VCaP (cell line): ENCODE results near the gene SLC39A13.

Experiments
- H3K27ac ChIP-seq: fragments of 450-650 bp; 2 replicates; pipeline ENCODE4 v1.5.1; 2017
- CTCF ChIP-seq: fragments of 450-650 bp; conservative IDR thresholded peaks from 2 replicates; pipeline ENCODE4 v1.5.1; 2017; ENCODE audit warnings: mild to moderate bottlenecking, moderate library complexity

Gene SLC39A13

GRCh38 chr11:47407746-47408590 is at the start of gene SLC39A13:
Gene SLC39A13 (plus strand): TSS chr11:47408590. CDS start chr11:47410095, 1,505 bp downstream.
- peak within 1 kb of the TSS; percentile 83 for H3K27ac ChIP-seq
- TF ChIP-seq CTCF: peak; percentile 83

- TF ChIP-seq CTCF: no peak
- H3K27ac ChIP-seq: no peak overlapping the region
Measured at GRCh38 chr11:47358731-47359051, 49.7 kb upstream of the SLC39A13 start.

GRCh38 chr11:47359162-47359561 is 49.2 kb upstream of the SLC39A13 start:
- no peak overlapping the region for H3K27ac ChIP-seq
- no peak for TF ChIP-seq CTCF

GRCh38 chr11:47359586-47359985 is 48.8 kb upstream of the SLC39A13 start:
- H3K27ac ChIP-seq: no peak overlapping the region
- TF ChIP-seq CTCF: no peak

GRCh38 chr11:47360341-47360740 is 48.0 kb upstream of the SLC39A13 start:
- H3K27ac ChIP-seq: no peak overlapping the region
- no peak for TF ChIP-seq CTCF

DNA sequence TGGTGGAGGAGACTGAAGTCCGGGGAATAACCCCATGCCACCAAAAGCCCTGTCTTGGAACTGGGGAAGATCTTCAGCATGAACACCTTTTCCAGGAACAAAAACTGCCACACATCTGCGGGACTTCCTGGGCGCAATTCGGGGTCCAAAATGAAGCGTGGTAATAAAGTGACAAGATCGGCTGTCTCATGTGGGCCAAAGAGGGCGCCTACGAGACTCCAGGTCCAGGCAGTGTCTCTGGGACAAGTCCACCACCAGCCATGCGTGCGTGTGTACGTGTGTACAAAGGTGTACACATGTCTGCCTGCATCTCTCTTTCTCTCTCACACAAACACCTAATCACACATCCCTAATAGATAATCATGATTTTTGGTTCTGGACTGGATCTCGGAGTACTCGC is 47.0 kb upstream of the SLC39A13 start:
- TF ChIP-seq CTCF: no peak
- no peak overlapping the region for H3K27ac ChIP-seq

DNA sequence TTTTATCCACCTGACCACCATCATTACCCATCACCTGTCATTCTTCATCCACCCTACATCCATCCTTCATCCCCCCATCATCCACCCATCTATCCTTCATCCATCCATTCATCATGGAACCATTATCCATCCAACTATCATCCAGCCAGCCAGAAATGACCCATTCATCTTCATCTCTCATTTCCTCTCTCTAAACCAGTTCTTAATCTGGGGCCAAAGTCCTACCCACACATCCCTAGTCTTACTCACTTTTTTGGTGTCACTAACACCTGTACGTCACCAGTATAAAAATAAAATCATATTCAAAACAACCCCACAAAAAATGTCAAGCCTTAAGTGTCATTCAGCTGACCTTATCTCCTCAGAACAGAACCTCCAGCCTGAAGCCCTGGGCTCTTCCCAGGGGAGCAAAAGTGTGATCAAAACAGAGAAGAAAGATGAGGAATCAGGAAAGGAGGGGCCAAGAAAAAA is 42.3 kb upstream of the SLC39A13 start:
- no peak overlapping the region for H3K27ac ChIP-seq
- TF ChIP-seq CTCF: no peak
